ENCODE measurements around the gene PPFIBP1.

DNA sequence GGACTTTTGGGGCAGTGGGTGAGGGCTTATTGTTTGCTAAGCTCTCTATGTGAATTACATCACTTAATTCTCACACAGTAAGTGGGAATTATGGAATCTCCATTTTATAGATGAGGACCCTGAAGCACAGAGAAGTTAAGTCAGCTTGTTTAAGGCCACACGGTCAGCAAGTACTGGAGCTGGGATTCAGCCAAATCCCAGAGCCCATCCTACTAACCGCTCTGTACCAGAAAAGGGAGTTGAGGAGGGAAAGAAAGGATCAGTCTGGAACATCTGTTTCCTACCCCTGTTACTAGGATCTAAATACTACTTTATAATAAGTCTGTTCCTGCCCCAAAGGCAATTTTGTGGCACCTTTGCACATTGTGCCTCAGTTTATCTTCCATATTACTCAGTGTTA is 42.6 kb downstream of the PPFIBP1 start:
- TF ChIP-seq, protein P1, sequence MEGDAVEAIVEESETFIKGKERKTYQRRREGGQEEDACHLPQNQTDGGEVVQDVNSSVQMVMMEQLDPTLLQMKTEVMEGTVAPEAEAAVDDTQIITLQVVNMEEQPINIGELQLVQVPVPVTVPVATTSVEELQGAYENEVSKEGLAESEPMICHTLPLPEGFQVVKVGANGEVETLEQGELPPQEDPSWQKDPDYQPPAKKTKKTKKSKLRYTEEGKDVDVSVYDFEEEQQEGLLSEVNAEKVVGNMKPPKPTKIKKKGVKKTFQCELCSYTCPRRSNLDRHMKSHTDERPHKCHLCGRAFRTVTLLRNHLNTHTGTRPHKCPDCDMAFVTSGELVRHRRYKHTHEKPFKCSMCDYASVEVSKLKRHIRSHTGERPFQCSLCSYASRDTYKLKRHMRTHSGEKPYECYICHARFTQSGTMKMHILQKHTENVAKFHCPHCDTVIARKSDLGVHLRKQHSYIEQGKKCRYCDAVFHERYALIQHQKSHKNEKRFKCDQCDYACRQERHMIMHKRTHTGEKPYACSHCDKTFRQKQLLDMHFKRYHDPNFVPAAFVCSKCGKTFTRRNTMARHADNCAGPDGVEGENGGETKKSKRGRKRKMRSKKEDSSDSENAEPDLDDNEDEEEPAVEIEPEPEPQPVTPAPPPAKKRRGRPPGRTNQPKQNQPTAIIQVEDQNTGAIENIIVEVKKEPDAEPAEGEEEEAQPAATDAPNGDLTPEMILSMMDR (IDR thresholded peaks at IDR 0.05 in 2 of 3, conservative IDR thresholded peaks at IDR 0.05 in 1 of 3; ENCODE audit: insufficient read depth in 2 of 3, low read depth in 1 of 3, low read length in 3 of 3): no peak
- no peak for TF ChIP-seq THRAP3 (IDR thresholded peaks at IDR 0.05; ENCODE audit: borderline replicate concordance)
- TF ChIP-seq, protein P2, sequence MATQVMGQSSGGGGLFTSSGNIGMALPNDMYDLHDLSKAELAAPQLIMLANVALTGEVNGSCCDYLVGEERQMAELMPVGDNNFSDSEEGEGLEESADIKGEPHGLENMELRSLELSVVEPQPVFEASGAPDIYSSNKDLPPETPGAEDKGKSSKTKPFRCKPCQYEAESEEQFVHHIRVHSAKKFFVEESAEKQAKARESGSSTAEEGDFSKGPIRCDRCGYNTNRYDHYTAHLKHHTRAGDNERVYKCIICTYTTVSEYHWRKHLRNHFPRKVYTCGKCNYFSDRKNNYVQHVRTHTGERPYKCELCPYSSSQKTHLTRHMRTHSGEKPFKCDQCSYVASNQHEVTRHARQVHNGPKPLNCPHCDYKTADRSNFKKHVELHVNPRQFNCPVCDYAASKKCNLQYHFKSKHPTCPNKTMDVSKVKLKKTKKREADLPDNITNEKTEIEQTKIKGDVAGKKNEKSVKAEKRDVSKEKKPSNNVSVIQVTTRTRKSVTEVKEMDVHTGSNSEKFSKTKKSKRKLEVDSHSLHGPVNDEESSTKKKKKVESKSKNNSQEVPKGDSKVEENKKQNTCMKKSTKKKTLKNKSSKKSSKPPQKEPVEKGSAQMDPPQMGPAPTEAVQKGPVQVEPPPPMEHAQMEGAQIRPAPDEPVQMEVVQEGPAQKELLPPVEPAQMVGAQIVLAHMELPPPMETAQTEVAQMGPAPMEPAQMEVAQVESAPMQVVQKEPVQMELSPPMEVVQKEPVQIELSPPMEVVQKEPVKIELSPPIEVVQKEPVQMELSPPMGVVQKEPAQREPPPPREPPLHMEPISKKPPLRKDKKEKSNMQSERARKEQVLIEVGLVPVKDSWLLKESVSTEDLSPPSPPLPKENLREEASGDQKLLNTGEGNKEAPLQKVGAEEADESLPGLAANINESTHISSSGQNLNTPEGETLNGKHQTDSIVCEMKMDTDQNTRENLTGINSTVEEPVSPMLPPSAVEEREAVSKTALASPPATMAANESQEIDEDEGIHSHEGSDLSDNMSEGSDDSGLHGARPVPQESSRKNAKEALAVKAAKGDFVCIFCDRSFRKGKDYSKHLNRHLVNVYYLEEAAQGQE (IDR thresholded peaks at IDR 0.05; ENCODE audit: borderline replicate concordance): no peak
- TF ChIP-seq, protein P2 (CRISPR knock-in tag; IDR thresholded peaks at IDR 0.05; ENCODE audit: low read depth): no peak
- no peak for TF ChIP-seq MCM3 (IDR thresholded peaks at IDR 0.05)
- TF ChIP-seq CEBPB (tag; IDR thresholded peaks at IDR 0.05): no peak
- no peak for TF ChIP-seq TAF1 (IDR thresholded peaks at IDR 0.05; ENCODE audit: control insufficient read depth, extremely low read depth, insufficient read depth, low read length, severe bottlenecking)
- TF ChIP-seq POU5F1 (IDR thresholded peaks at IDR 0.05; ENCODE audit: borderline replicate concordance, low read depth, low read length, partially characterized antibody): no peak
- TF ChIP-seq, protein P3, sequence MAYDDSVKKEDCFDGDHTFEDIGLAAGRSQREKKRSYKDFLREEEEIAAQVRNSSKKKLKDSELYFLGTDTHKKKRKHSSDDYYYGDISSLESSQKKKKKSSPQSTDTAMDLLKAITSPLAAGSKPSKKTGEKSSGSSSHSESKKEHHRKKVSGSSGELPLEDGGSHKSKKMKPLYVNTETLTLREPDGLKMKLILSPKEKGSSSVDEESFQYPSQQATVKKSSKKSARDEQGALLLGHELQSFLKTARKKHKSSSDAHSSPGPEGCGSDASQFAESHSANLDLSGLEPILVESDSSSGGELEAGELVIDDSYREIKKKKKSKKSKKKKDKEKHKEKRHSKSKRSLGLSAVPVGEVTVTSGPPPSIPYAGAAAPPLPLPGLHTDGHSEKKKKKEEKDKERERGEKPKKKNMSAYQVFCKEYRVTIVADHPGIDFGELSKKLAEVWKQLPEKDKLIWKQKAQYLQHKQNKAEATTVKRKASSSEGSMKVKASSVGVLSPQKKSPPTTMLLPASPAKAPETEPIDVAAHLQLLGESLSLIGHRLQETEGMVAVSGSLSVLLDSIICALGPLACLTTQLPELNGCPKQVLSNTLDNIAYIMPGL (CRISPR knock-in tag; IDR thresholded peaks at IDR 0.05): no peak
- TF ChIP-seq MEIS2 (IDR thresholded peaks at IDR 0.05; ENCODE audit: partially characterized antibody): no peak

All from K562 (cell line).